ENCODE data around the gene LIG3.
"Not testable (repeated sequence)": the region's sequence is repeated elsewhere in the genome, so short reads cannot be mapped to it uniquely, and the experiment has no call there.

LIG3 gene

GRCh38 chr17:34980353-34980680, at the start of gene LIG3:
LIG3 (plus strand) TSS chr17:34980512; CDS start chr17:34983006, 2,494 bp downstream.
- peak; percentile 82 to 85 for DNase-seq (ENCODE audit: low read depth in 2 of 2)

- DNase-seq (ENCODE audit: low read depth in 2 of 2), result not testable (repeated sequence)
Observed at GRCh38 chr17:34950780-34951179, 29.5 kb upstream of the LIG3 start.

- DNase-seq (ENCODE audit: low read depth in 2 of 2), result no peak
Observed at GRCh38 chr17:34958438-34958837, 21.9 kb upstream of the LIG3 start.

- peak; percentile 84 to 89 for DNase-seq (ENCODE audit: low read depth in 2 of 2)
Observed at GRCh38 chr17:34961093-34961911, 19.0 kb upstream of the LIG3 start, which contains the start of the genes CCT6B and ZNF830. CCT6B (minus strand) TSS chr17:34961460; CDS start chr17:34961393, 67 bp downstream. ZNF830 (plus strand) TSS chr17:34961540; CDS start chr17:34961567, 27 bp downstream.

GRCh38 chr17:34974179-34974578, 6.1 kb upstream of the LIG3 start:
- DNase-seq (ENCODE audit: low read depth in 2 of 2), result no peak

- no peak for DNase-seq (ENCODE audit: low read depth in 2 of 2)
Observed at GRCh38 chr17:34974794-34975785, 5.2 kb upstream of the LIG3 start.

- no peak for DNase-seq (ENCODE audit: low read depth in 2 of 2)
Observed at GRCh38 chr17:34979153-34979552, 1.2 kb upstream of the LIG3 start.

GRCh38 chr17:34979650-34980352, 511 bp upstream of the LIG3 start:
- DNase-seq (ENCODE audit: low read depth in 2 of 2), result no peak

- DNase-seq (ENCODE audit: low read depth in 2 of 2), result peak; percentile 47 to 58
Observed at GRCh38 chr17:34980681-34981537, 597 bp downstream of the LIG3 start.

- no peak for DNase-seq (ENCODE audit: low read depth in 2 of 2)
Observed at GRCh38 chr17:34981538-34982241, 1.4 kb downstream of the LIG3 start.

- DNase-seq (ENCODE audit: low read depth in 2 of 2), result no peak
Observed at GRCh38 chr17:34987232-34987631, 6.9 kb downstream of the LIG3 start.

GRCh38 chr17:34988644-34989043, 8.3 kb downstream of the LIG3 start:
- DNase-seq (ENCODE audit: low read depth in 2 of 2), result no peak

- DNase-seq (ENCODE audit: low read depth in 2 of 2), result no peak
Observed at GRCh38 chr17:34989473-34989872, 9.2 kb downstream of the LIG3 start.

- DNase-seq (ENCODE audit: low read depth in 2 of 2), result no peak
Observed at GRCh38 chr17:34990921-34991365, 10.6 kb downstream of the LIG3 start.

- DNase-seq (ENCODE audit: low read depth in 2 of 2), result no peak
Observed at GRCh38 chr17:34991606-34992005, 11.3 kb downstream of the LIG3 start.

GRCh38 chr17:34993031-34993430, 12.7 kb downstream of the LIG3 start:
- DNase-seq (ENCODE audit: low read depth in 2 of 2), result no peak

GRCh38 chr17:34996422-34997285, 16.3 kb downstream of the LIG3 start:
- DNase-seq (ENCODE audit: low read depth in 2 of 2), result no peak

GRCh38 chr17:34997355-34997862, 17.1 kb downstream of the LIG3 start:
- DNase-seq (ENCODE audit: low read depth in 2 of 2), result peak; percentile 70 to 75

- DNase-seq (ENCODE audit: low read depth in 2 of 2), result peak in 1 of 2 experiments; percentile 20
Observed at GRCh38 chr17:34998205-34998604, 17.9 kb downstream of the LIG3 start.
